ENCODE measurements around the gene BEGAIN. TPM values are rescaled to one million over a fixed set of nuclear protein-coding genes. Genes with fewer than 3 reads are reported as not detected.
A peak's percentile ranks its signal among the peaks of the same experiment; 100 is the strongest.

The BEGAIN gene
- total RNA-seq, 4 donors from 2014 or later = 2.6 to 16.5 (median 4.4) TPM; not detected in 1

DNA sequence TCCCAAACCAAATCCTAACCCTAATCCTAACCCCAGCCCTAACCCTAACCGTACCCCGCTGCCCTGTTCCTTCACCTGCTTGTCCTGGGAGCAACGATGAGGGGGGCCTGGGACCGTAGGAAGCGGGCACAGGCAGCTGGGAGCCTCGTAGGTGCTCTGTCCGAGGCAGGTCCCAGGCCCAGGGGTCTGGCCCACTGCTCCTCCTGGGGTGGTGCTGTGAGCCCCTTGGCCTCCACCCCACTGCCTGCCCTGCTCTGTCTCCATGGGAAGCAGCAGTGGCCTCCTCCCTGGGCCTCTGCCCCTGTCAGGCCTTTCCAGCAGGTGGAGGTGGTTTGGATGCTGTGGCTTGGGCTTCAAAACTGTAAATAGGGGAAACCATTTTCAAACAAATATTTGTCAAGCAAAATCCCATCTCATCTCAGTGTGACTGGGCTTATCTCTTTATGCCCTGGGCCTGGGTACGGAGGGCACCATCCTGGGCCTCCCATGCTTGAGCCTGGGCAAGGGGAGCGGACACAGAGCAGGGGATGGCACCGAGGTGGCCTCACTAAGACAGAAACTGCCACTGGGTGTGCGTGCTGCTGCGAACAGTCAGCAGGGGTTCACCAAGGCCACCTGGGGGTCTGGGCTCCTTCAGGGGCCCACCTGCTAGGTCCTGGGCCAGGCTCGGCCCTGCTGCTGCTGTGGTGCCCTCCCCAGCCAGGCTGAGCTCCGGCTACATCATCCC, 3.7 kb upstream of the BEGAIN start:
- Histone ChIP-seq H3K27ac (no peak overlapping the region), H3K27me3 (no peaks in the 10 kb centered on the region), H3K9me3 (no peaks in the 10 kb centered on the region), H3K36me3 (no peaks in the 10 kb centered on the region), H3K4me1 (no peaks in the 10 kb centered on the region), H3K4me3 (no peak overlapping the region)
- no peak for TF ChIP-seq POLR2A (IDR thresholded peaks at IDR 0.05)
- TF ChIP-seq, protein P1, sequence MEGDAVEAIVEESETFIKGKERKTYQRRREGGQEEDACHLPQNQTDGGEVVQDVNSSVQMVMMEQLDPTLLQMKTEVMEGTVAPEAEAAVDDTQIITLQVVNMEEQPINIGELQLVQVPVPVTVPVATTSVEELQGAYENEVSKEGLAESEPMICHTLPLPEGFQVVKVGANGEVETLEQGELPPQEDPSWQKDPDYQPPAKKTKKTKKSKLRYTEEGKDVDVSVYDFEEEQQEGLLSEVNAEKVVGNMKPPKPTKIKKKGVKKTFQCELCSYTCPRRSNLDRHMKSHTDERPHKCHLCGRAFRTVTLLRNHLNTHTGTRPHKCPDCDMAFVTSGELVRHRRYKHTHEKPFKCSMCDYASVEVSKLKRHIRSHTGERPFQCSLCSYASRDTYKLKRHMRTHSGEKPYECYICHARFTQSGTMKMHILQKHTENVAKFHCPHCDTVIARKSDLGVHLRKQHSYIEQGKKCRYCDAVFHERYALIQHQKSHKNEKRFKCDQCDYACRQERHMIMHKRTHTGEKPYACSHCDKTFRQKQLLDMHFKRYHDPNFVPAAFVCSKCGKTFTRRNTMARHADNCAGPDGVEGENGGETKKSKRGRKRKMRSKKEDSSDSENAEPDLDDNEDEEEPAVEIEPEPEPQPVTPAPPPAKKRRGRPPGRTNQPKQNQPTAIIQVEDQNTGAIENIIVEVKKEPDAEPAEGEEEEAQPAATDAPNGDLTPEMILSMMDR (IDR thresholded peaks at IDR 0.05) = no peak
- peak in 1 of 2 donors; percentile 3 for DNase-seq
- intact Hi-C loops (cut with DNase I; ENCODE audit: low total_unique reads) = no loop called here

DNA sequence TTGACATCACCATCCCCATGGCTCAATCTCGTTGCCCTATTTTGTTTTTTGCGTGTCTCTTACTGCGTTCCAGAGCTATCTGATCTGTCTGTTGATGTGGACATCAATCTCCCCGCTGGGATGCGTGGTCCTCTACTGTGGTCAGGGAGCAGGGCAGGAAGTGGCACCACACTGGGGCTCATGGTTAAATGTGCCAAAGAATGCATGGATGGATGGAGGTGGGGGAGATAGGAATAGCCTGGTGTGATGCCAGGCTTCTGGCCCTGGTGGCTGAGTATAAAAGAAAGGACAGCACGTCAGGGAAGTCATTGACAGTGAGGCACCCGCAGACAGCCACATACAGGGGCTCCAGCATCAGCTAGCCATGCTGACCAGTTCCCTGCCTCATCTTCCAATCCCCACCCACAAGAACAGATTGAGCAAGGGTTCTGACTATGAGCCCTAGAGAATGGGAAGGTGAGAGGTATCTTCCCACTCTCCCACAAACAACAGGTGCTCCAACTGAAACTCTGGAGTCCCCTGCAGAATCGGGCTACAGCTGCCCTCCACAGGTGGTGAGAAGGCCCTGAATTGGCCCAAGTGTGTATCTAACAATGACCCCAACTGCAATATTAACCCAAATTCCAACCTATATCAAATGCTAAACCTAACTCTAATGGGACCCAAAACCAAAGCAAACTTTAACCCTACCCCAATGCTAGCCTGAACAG, 2.7 kb upstream of the BEGAIN start:
- intact Hi-C loops (cut with DNase I; ENCODE audit: low total_unique reads) = no loop called here
- DNase-seq = peak in 1 of 2 donors; percentile 0
- TF ChIP-seq, protein P1 (IDR thresholded peaks at IDR 0.05) = no peak
- TF ChIP-seq POLR2A (IDR thresholded peaks at IDR 0.05) = no peak
- Histone ChIP-seq H3K4me1 (no peaks in the 10 kb centered on the region), H3K9me3 (no peaks in the 10 kb centered on the region), H3K36me3 (no peaks in the 10 kb centered on the region), H3K27ac (no peak overlapping the region), H3K27me3 (no peaks in the 10 kb centered on the region), H3K4me3 (no peak overlapping the region)

DNA sequence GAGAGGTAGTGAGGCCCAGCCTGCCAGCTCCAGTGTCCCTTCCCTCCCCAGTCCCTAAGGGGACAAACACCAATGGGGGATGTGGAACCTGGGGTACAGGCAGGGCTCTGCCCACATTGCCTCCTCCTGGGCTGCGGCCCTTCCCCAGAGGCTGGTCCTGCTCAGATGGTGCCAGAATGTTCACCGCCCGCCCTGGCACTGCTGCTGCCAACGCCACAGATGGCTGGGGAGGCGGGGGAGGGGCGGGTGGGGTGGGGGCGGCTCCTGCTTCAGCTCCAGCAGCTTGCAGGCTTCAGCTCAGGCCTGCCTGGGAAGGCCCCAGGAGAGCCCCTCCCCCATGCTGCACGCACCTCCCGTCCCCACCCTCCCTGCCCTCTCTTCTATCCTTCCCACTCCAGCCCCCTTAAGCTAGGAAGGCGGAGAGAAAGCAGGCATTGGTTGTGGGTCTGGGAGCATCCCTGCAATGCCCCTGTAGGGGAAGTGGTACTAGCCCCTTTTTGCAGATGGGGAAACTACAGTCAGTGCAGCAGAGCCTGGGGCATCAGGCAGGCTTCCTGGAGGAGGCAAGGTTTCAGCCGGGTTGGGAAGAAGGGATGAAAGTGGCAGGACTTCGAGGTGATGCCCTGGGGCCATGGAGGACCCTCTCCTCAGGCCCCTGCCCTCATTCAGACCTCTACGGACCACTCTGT, 2.0 kb upstream of the BEGAIN start:
- H3K4me1 ChIP-seq = no peaks in the 10 kb centered on the region
- H3K4me3 ChIP-seq = no peak overlapping the region
- H3K27ac ChIP-seq = no peak overlapping the region
- H3K36me3 ChIP-seq = no peaks in the 10 kb centered on the region
- H3K9me3 ChIP-seq = no peaks in the 10 kb centered on the region
- no peak for DNase-seq
- no peaks in the 10 kb centered on the region for H3K27me3 ChIP-seq
- intact Hi-C loops (cut with DNase I; ENCODE audit: low total_unique reads) = no loop called here
- no peak for TF ChIP-seq POLR2A (IDR thresholded peaks at IDR 0.05)
- TF ChIP-seq, protein P1 (IDR thresholded peaks at IDR 0.05) = no peak

DNA sequence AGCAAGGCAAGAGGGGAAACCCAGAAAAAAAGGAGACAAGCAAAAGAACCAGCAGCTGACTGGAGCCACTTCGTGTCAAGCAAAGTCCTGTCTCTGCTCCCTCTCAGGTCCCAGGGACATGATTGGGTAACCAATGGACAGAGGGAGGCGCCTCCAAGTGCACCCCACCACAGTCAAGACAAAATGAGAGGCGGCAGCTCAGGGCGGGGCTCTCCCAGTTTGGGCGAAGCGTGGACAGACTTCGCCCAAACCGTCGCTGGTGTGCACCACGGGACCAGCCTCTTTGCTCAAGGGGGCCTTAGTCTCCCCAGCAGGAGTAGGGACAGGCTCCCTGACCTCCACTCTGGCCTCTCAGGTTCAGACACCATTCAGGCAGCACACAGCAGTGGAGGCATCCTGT, 1.5 kb upstream of the BEGAIN start:
- Histone ChIP-seq H3K4me3 (no peak overlapping the region), H3K27me3 (no peaks in the 10 kb centered on the region), H3K4me1 (no peaks in the 10 kb centered on the region), H3K27ac (no peak overlapping the region), H3K36me3 (no peaks in the 10 kb centered on the region), H3K9me3 (no peaks in the 10 kb centered on the region)
- TF ChIP-seq, protein P1 (IDR thresholded peaks at IDR 0.05) = no peak
- no peak for TF ChIP-seq POLR2A (IDR thresholded peaks at IDR 0.05)
- DNase-seq = peak in 1 of 2 donors; percentile 4
- intact Hi-C loops (cut with DNase I; ENCODE audit: low total_unique reads) = no loop called here
